HepG2 (cell line): ENCODE results near the gene SOX21.

Source experiments
- CTCF ChIP-seq: sonication (generic); formaldehyde crosslinking; IDR thresholded peaks from 2 replicates; pipeline ENCODE4 v1.5.0; 2020; ENCODE audit warnings: mild to moderate bottlenecking, missing genetic modification reagents, moderate library complexity
- ELF1 ChIP-seq: sonication (generic); formaldehyde crosslinking; IDR thresholded peaks from 2 replicates; pipeline ENCODE4 v1.4.0; 2020; ENCODE audit warnings: missing genetic modification reagents
- HDAC6 ChIP-seq: fragments of 200-600 bp; sonication (generic); IDR thresholded peaks from 2 replicates; pipeline ENCODE4 v1.7.0; 2017; ENCODE audit warnings: mild to moderate bottlenecking, antibody characterized with exemption, low read length, low read depth
- HOMEZ ChIP-seq: IDR thresholded peaks from 2 replicates; pipeline ENCODE4 v1.6.1; 2016; ENCODE audit warnings: low read depth
- PRDM15 ChIP-seq: sonication (generic); formaldehyde crosslinking; IDR thresholded peaks from 2 replicates; pipeline ENCODE4 v1.4.0; 2020; ENCODE audit warnings: missing genetic modification reagents
- ZNF292 ChIP-seq: sonication (generic); formaldehyde crosslinking; IDR thresholded peaks from 2 replicates; pipeline ENCODE4 v1.8.1; 2022; ENCODE audit warnings: mild to moderate bottlenecking, low read depth, missing genetic modification reagents, borderline replicate concordance
- ZNF589 ChIP-seq: sonication (generic); formaldehyde crosslinking; conservative IDR thresholded peaks from 2 replicates; pipeline ENCODE4 v1.8.0; 2022; ENCODE audit warnings: mild to moderate bottlenecking, moderate library complexity, missing genetic modification reagents
- ZNF672 ChIP-seq: sonication (generic); formaldehyde crosslinking; IDR thresholded peaks from 2 replicates; pipeline ENCODE4 v1.8.1; 2022; ENCODE audit warnings: missing genetic modification reagents

GRCh38 chr13:94673851-94674250 is 38.5 kb downstream of the SOX21 start:
- TF ChIP-seq CTCF (CRISPR knock-in tag) (no peak), ZNF589 (CRISPR knock-in tag) (no peak), ZNF672 (CRISPR knock-in tag) (no peak), ELF1 (CRISPR knock-in tag) (no peak), PRDM15 (no peak), ZNF292 (no peak), HOMEZ (CRISPR knock-in tag) (no peak), HDAC6 (no peak)
